ENCODE data around the gene CLINT1.

The CLINT1 gene

DNA sequence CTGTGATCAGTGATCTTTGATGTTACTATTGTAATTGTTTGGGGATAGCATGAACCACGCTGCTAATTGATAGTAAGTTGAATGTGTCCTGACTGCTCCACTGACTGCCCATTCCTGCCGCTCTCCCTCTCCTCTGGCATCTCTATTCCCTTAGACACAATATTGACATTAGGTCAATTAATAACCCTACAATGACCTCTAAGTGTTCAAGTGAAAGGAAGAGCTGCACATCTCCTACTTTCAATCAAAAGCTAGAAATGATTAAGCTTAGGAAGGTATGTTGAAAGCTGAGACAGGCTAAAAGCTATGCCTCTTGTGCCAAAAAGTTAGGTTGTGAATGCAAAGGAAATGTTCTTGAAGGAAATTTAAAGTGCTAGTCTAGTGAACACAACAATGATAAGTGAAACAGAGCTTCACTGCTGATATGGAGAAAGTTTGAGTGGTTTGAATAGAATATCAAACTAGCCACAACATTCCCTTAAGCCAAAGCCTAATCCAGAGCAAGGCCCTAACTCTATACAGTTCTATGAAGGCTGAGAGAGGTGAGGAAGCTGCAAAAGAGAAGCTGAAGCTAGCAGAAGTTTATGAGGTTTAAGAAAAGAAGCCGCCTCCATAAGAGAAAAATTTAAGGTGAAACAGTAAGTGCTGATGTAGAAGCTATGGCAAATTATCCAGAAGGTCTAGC is 12.9 kb downstream of the CLINT1 start:
- TF ChIP-seq, protein P1, sequence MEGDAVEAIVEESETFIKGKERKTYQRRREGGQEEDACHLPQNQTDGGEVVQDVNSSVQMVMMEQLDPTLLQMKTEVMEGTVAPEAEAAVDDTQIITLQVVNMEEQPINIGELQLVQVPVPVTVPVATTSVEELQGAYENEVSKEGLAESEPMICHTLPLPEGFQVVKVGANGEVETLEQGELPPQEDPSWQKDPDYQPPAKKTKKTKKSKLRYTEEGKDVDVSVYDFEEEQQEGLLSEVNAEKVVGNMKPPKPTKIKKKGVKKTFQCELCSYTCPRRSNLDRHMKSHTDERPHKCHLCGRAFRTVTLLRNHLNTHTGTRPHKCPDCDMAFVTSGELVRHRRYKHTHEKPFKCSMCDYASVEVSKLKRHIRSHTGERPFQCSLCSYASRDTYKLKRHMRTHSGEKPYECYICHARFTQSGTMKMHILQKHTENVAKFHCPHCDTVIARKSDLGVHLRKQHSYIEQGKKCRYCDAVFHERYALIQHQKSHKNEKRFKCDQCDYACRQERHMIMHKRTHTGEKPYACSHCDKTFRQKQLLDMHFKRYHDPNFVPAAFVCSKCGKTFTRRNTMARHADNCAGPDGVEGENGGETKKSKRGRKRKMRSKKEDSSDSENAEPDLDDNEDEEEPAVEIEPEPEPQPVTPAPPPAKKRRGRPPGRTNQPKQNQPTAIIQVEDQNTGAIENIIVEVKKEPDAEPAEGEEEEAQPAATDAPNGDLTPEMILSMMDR (IDR thresholded peaks at IDR 0.05) = no peak
- no peaks in the 10 kb centered on the region for H3K27me3 ChIP-seq (ENCODE audit: control insufficient read depth, insufficient read depth, low read length)
- H3K36me3 ChIP-seq (ENCODE audit: control insufficient read depth, insufficient read depth, low read length) = no peaks in the 10 kb centered on the region
- H3K4me2 ChIP-seq (ENCODE audit: low read length) = no peak overlapping the region
- H3K9ac ChIP-seq = no peak overlapping the region
- H2AFZ ChIP-seq = no peak overlapping the region
- peaks cover 4% of the 10 kb centered on the region for H3K4me1 ChIP-seq
- H3K27ac ChIP-seq = no peak overlapping the region
- H3K79me2 ChIP-seq = peaks cover 51% of the 10 kb centered on the region
- H3K9me3 ChIP-seq (ENCODE audit: control insufficient read depth, low read length) = no peaks in the 10 kb centered on the region
- H3K4me3 ChIP-seq (ENCODE audit: low read depth, low read length) = no peak overlapping the region

DNA sequence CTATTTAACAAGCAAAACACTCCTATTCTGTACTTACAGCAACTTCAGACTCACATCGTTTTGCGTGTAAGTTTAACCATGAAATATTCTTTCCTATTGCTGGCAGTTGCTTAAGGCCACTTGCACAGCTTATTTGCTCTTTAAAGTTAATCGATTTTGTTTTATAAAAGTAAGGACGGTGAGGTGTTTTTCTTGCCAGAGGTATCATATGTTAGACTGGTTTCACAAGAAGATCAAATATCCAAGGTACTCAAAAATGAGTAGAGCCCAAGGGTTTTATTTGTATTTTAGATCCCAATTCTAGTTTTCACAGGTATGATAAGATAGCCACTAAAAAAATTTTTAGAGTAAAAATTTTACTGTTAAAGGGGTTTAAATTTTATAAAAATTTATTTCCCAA is 16.2 kb downstream of the CLINT1 start:
- no peaks in the 10 kb centered on the region for H3K36me3 ChIP-seq (ENCODE audit: control insufficient read depth, insufficient read depth, low read length)
- no peak overlapping the region for H3K4me3 ChIP-seq (ENCODE audit: low read depth, low read length)
- H3K9me3 ChIP-seq (ENCODE audit: control insufficient read depth, low read length) = no peaks in the 10 kb centered on the region
- H3K4me1 ChIP-seq = peaks cover 4% of the 10 kb centered on the region
- H3K27me3 ChIP-seq (ENCODE audit: control insufficient read depth, insufficient read depth, low read length) = no peaks in the 10 kb centered on the region
- H3K9ac ChIP-seq = no peak overlapping the region
- H3K4me2 ChIP-seq (ENCODE audit: low read length) = peak overlapping the region; percentile 53
- H3K27ac ChIP-seq = no peak overlapping the region
- H2AFZ ChIP-seq = no peak overlapping the region
- H3K79me2 ChIP-seq = peaks cover 53% of the 10 kb centered on the region
- TF ChIP-seq, protein P1 (IDR thresholded peaks at IDR 0.05) = no peak

DNA sequence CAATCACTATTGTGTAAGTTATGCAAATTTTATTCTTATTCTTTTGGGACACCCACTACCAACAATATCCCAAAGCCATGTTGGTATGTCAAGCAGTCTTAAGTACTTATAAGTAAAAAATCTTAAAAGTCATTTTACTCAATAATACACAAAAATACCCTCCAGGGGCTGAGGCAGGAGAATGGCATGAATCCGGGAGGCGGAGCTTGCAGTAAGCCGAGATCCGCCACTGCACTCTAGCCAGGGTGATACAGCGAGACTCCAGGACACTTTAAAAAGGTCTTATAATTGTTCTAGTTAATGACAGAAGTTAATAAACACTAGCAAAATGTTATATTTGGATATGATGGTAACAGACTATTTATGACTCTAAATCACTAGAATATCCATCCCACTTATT is 16.8 kb downstream of the CLINT1 start:
- Histone ChIP-seq H3K27ac (no peak overlapping the region), H3K27me3 (ENCODE audit: control insufficient read depth, insufficient read depth, low read length) (no peaks in the 10 kb centered on the region), H3K9ac (no peak overlapping the region), H3K4me2 (ENCODE audit: low read length) (peak overlapping the region; percentile 53), H3K4me3 (ENCODE audit: low read depth, low read length) (no peak overlapping the region), H3K79me2 (peaks cover 48% of the 10 kb centered on the region), H3K4me1 (peaks cover 4% of the 10 kb centered on the region), H3K36me3 (ENCODE audit: control insufficient read depth, insufficient read depth, low read length) (no peaks in the 10 kb centered on the region), H2AFZ (no peak overlapping the region), H3K9me3 (ENCODE audit: control insufficient read depth, low read length) (no peaks in the 10 kb centered on the region)
- TF ChIP-seq, protein P1 (IDR thresholded peaks at IDR 0.05) = no peak

DNA sequence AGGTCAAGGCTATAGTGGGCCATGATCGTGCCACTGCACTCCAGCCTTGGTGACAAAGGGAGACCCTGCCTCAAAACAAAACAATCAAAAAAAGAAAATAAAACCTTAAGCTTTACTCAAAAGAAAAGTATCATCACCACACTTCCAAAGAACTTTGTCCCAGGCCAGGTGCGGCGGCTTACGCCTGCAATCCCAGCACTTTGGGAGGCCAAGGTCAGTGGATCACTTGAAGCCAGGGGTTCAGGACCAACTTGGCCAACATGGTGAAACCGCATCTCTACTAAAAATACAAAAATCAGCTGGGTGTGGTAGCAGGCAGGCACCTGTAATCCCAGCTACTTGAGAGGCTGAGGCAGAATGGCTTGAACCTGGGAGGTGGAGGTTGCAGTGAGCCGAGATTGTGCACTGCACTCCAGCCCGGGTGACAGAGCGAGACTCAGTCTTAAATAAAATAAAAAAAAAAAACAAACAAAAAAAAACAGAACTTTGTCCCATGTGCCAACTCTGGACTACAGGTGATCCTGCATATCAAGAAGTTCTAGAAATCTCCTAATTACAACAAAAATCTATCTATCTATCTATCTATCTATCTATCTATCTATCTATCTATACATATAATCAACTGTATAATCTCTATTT is 19.7 kb downstream of the CLINT1 start:
- Histone ChIP-seq H3K27me3 (ENCODE audit: control insufficient read depth, insufficient read depth, low read length) (no peaks in the 10 kb centered on the region), H3K9ac (no peak overlapping the region), H3K9me3 (ENCODE audit: control insufficient read depth, low read length) (no peaks in the 10 kb centered on the region), H3K27ac (no peak overlapping the region), H2AFZ (no peak overlapping the region), H3K79me2 (peaks cover 48% of the 10 kb centered on the region), H3K4me2 (ENCODE audit: low read length) (no peak overlapping the region), H3K4me1 (no peaks in the 10 kb centered on the region), H3K36me3 (ENCODE audit: control insufficient read depth, insufficient read depth, low read length) (no peaks in the 10 kb centered on the region), H3K4me3 (ENCODE audit: low read depth, low read length) (no peak overlapping the region)
- TF ChIP-seq, protein P1 (IDR thresholded peaks at IDR 0.05) = no peak

Measured in parathyroid adenoma (tissue), 2 donors.